ENCODE data around the gene PON2. TPM values are rescaled to one million over a fixed set of nuclear protein-coding genes. Genes with fewer than 3 reads are reported as not detected.

PON2 gene
- total RNA-seq, 2 experiments from 2014 or later, result not detected

GRCh38 chr7:95481271-95482165, 46.7 kb upstream of the PON2 start:
- TF ChIP-seq, protein P1, sequence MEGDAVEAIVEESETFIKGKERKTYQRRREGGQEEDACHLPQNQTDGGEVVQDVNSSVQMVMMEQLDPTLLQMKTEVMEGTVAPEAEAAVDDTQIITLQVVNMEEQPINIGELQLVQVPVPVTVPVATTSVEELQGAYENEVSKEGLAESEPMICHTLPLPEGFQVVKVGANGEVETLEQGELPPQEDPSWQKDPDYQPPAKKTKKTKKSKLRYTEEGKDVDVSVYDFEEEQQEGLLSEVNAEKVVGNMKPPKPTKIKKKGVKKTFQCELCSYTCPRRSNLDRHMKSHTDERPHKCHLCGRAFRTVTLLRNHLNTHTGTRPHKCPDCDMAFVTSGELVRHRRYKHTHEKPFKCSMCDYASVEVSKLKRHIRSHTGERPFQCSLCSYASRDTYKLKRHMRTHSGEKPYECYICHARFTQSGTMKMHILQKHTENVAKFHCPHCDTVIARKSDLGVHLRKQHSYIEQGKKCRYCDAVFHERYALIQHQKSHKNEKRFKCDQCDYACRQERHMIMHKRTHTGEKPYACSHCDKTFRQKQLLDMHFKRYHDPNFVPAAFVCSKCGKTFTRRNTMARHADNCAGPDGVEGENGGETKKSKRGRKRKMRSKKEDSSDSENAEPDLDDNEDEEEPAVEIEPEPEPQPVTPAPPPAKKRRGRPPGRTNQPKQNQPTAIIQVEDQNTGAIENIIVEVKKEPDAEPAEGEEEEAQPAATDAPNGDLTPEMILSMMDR (conservative IDR thresholded peaks at IDR 0.05; ENCODE audit: low read length), result no peak
- no peak for TF ChIP-seq EZH2phosphoT487 (IDR thresholded peaks at IDR 0.05; ENCODE audit: borderline replicate concordance, low read depth, low read length)
- no peaks in the 10 kb centered on the region for H3K79me2 ChIP-seq (ENCODE audit: insufficient read depth, low read depth, low read length)
- H3K4me3 ChIP-seq (ENCODE audit: low read depth, low read length, poor library complexity, severe bottlenecking), result no peak overlapping the region
- H4K20me1 ChIP-seq (ENCODE audit: insufficient read depth, low read length), result no peaks in the 10 kb centered on the region
- no peak overlapping the region for H3K27ac ChIP-seq (ENCODE audit: low read depth, low read length, poor library complexity, severe bottlenecking)
- no peak overlapping the region for H2AFZ ChIP-seq (ENCODE audit: low read length)
- no peaks in the 10 kb centered on the region for H3K9me2 ChIP-seq (ENCODE audit: insufficient read depth, low read length)
- no peak for DNase-seq (ENCODE audit: low spot score)
- H3K9me3 ChIP-seq (ENCODE audit: low read length), result no peaks in the 10 kb centered on the region
- H3K4me2 ChIP-seq (ENCODE audit: low read length), result no peak overlapping the region
- ChIA-PET CTCF (ENCODE audit: unreplicated experiment) (no interaction called here), POLR2A (interaction anchor here (0.6 to 2.2 kb wide), 3 partner anchors 9 to 182 kb away, joined by 3 to 6 read pairs (median 5); no protein-coding TSS in a partner anchor)
- BruUV-seq (replicated peaks), result no TSS peak
- no peaks in the 10 kb centered on the region for H3K4me1 ChIP-seq (ENCODE audit: insufficient read depth, low read length, poor library complexity, severe bottlenecking)
- no peaks in the 10 kb centered on the region; the same call in 1 of the 2 replicates for H3K36me3 ChIP-seq (ENCODE audit: insufficient read depth, low read length)
- intact Hi-C loops (cut with micrococcal nuclease; ENCODE audit: unreplicated experiment), result no loop called here

GRCh38 chr7:95479992-95480624, 45.3 kb upstream of the PON2 start:
- POLR2A ChIA-PET, result interaction anchor here (0.6 to 2.2 kb wide), 4 partner anchors 9 to 89 kb away, joined by 3 to 5 read pairs (median 4); no protein-coding TSS in a partner anchor
- H3K36me3 ChIP-seq (ENCODE audit: insufficient read depth, low read length), result no peaks in the 10 kb centered on the region; the same call in 1 of the 2 replicates
- no peaks in the 10 kb centered on the region for H3K9me2 ChIP-seq (ENCODE audit: insufficient read depth, low read length)
- no peak overlapping the region for H3K4me2 ChIP-seq (ENCODE audit: low read length)
- H2AFZ ChIP-seq (ENCODE audit: low read length), result no peak overlapping the region
- H3K79me2 ChIP-seq (ENCODE audit: insufficient read depth, low read depth, low read length), result no peaks in the 10 kb centered on the region
- DNase-seq (ENCODE audit: low spot score), result no peak
- no peaks in the 10 kb centered on the region for H4K20me1 ChIP-seq (ENCODE audit: insufficient read depth, low read length)
- CTCF ChIA-PET (ENCODE audit: unreplicated experiment), result no interaction called here
- TF ChIP-seq, protein P1 (conservative IDR thresholded peaks at IDR 0.05; ENCODE audit: low read length), result no peak
- TF ChIP-seq EZH2phosphoT487 (IDR thresholded peaks at IDR 0.05; ENCODE audit: borderline replicate concordance, low read depth, low read length), result no peak
- H3K27ac ChIP-seq (ENCODE audit: low read depth, low read length, poor library complexity, severe bottlenecking), result no peak overlapping the region
- intact Hi-C loops (cut with micrococcal nuclease; ENCODE audit: unreplicated experiment), result no loop called here
- no peak overlapping the region for H3K4me3 ChIP-seq (ENCODE audit: low read depth, low read length, poor library complexity, severe bottlenecking)
- no TSS peak for BruUV-seq (replicated peaks)
- H3K9me3 ChIP-seq (ENCODE audit: low read length), result no peaks in the 10 kb centered on the region
- no peaks in the 10 kb centered on the region for H3K4me1 ChIP-seq (ENCODE audit: insufficient read depth, low read length, poor library complexity, severe bottlenecking)
